HUDEP-2 (cell line): Measurements from ENCODE around the gene BCL6.

ENCODE experiments used
- DNase-seq, 76 experiments: peaks; one replicate each; lab custom pipeline; 2025; ENCODE audit not compliant: unreplicated experiment in 76 of 76; lab: John Stamatoyannopoulos, UW

Gene BCL6

DNA sequence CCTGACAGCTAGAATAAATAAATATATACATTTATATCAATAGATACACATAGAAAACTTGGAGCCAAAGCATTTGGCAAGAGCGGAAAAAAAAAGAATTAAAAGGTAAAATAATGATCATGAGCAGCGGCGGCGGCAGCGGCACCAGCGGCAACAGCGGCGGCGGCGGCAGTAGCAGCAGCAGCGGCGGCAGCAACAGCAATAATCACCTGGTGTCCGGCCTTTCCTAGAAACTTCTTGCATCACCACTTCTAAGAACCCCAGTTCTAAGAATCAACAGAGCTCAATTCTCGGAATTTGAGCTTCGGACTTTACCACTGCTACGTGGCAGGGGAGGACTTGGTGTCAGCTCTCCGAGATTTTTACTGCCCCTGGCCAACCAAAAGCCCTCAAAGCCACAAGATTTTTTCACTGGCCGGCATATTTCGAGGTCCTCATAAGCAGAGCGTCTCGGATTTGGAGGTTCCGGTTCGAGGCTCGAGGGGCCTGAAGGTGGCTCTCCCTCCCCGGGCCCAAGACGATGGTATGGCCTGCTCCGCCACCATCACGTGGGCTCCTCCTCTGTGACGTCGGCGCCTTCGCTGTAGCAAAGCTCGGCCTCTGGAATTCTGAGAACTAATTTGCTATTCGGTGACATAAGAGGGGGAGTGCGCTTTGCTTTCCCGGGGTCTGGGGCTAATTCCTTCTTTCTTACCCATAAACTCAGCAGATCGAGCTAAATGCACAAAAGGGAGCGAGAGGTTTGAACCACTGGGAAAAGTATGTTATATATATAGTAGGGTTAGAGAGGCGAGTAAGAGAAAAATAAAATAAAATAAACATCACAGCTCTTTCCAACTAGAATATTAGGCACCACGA, at the start of gene BCL6:
Gene BCL6, minus strand, starts transcription at position 268 of the 858 bp plus-strand sequence. CDS start 11,775 bp downstream, outside the sequence.
- peak; percentile 29 to 97 (median 85) for DNase-seq

GRCh38 chr3:187794731-187795130, 49.5 kb upstream of the BCL6 start:
- no peak for DNase-seq

DNA sequence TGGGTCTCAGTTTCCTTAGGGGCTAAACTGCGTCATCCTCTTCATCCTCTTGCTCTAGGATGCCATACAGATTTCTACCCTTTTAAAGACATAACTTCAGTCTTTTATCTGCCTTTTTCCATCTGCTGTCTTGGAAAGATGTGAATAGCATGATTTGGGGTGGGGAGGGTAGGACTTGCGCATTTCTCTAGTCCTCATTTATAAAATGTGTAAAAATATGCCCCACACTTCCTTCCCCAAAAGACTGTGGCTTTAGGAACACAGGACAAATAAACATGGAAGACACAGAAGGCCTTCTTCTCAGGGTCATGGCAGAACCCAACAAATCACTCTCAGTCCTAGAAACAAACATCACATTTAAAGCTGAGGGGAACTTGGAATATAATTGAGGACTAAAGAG, 48.4 kb upstream of the BCL6 start:
- DNase-seq: no peak

GRCh38 chr3:187792521-187792920, 47.3 kb upstream of the BCL6 start:
- no peak for DNase-seq

DNA sequence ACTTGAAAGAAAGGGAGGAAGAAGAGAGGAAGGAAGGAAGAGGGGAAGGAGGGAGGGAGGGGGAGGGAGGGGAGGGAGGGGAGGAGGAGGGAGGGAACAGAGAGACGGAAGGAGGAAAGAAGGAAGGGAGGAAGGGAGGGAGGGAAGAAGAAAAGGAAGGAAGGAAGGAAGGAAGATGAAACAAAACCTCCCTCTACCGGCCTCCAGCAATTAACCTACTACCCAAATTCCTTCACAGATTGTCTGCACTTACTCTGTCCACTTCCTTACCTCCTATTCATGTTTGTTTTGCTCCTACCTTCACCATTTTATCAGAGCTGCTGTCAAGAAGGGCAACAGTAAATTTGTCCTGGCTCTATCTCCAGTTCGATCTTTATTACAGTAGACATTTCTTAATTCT, 44.6 kb upstream of the BCL6 start:
- no peak for DNase-seq

GRCh38 chr3:187788984-187789857, 44.0 kb upstream of the BCL6 start:
- DNase-seq: no peak

- no peak for DNase-seq
These were observed 37.8 kb upstream of the BCL6 start for GRCh38 chr3:187783098-187783497.

DNA sequence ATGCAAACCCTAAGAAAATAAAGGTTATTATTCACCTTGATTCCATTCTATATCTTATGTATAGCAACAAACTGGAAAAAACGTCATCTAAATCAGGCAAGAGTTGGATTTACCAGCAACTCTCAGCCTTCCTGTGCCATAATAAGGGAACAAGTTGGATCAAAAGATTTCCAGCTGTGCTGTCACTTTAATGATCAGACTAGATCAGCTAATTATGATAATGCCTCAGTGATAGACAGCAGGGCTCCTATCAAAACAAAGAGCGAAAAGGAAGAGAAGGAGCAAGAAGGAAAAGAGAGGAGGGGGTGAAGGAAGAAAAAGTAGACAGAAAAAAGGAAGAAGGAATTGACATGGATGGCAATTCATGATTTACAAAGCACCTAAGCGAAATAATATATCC, 36.7 kb upstream of the BCL6 start:
- no peak for DNase-seq

DNA sequence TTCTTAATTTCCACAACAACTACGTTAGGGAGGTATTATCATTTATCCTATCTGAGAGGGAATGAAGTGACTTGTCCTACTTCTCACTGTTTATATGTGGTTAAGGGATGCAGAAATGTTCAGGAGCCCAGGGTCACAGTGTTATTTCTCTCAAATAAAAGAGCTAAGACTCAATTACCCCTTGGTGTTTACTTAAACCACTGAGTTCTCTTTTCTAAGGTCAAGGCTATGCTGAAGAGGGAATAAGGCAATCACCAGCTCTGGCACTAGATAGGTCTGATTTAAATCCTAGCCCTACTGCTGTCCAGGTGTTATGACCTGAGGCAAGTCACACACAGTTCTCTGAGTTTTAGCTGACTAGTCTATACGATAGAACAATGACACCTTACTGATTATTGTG, 35.7 kb upstream of the BCL6 start:
- no peak for DNase-seq

- no peak for DNase-seq
These were observed 33.5 kb upstream of the BCL6 start for GRCh38 chr3:187778726-187779125.

DNA sequence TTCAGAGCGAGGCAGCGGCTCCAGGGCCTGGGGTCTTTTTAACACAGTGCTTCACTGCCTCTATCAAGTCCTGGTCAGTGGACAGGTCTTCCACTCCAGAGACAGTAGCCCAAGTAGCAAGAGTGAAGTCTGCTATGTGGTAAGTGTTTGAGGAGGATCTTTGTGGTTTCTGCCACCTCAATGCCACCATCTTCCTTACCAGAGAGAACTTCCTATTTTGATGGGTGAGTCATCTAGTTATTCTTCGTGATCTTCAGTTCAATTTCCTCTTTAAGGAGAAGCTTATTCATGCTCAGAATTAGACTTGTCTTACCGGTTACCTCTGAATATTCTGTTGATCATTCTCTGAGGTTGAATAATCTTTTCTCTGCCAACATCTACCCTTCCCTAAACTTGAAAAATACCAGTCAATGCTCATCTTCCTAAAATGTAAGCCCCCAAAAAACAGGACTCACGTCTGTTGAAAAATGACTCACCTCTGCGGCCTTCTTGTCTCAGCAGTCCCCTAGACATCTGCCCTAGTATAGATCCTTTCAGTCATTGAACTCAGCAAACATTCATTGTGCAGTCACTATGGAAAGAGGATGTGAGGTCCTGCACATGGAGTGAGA, 32.2 kb upstream of the BCL6 start:
- DNase-seq: peak in 2 of 76 experiments; percentile 0 to 4

DNA sequence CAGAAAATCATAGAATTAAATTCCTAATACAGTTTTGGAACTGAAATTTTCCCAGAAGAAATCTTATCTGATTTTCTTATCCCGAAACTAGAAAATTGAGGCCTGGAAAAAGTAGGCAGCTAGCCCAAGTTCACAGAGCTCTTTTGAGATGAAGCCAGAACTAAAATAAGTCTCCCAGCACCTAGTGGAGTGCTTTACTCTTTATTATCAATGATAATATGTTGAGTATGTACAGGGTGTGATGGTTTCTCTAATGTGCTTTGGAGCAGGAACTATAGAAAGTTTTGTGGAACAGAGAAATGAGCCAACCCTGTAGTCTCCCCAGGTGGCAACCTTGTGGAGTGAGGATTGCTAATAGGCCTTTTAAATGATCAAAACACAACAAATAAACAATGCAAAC, 30.3 kb upstream of the BCL6 start:
- DNase-seq: no peak

GRCh38 chr3:187774185-187774789, 29.0 kb upstream of the BCL6 start:
- DNase-seq: no peak

DNA sequence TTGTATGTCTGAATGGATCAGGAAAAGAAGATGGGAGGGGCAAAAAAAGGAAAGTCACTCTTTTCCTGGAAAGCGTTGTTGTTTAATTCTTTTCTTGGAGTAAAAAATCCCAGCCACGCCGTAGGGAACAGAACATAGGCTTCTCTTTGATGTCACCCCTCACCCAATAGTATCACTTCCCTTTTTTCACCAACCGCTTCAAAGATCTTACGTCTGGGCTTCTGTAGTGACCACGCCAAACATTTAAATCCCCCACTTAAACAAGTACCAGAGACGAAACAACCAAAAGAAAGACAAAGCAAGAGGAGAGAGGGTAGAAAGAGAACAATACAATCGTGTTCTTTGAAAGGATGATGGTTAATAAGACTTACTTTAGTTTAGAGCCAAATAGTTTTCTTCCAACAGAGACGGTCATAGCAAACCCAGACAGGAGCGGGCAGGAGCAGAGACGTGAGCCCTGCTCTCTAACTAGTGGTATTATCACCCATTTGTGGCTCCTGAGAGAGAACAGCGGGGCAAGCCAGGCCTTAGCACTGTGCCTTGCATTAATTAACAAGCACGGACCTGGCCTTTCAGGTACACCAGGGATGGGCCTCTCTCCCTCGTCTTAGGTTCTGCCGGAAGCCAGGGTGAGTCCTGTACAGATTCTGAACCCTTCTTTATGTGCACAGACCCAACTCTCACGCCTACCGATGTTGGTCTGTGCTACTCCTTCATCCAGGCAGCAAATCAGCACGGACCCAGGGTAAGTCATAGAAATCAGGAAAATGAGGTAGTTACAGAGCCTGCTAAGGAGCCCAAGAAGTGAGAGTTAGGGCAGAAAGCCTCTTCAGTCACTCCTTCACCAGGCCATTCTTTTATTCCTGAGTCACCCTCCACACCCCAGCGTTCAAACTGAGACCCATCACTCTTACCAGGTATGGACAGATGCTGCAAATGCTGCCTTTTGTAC, 28.2 kb upstream of the BCL6 start:
- DNase-seq: no peak

GRCh38 chr3:187770224-187770623, 25.0 kb upstream of the BCL6 start:
- DNase-seq: no peak

- DNase-seq: no peak
These were observed 24.5 kb upstream of the BCL6 start for GRCh38 chr3:187769771-187770170.

GRCh38 chr3:187767266-187768012, 22.2 kb upstream of the BCL6 start:
- DNase-seq: no peak

DNA sequence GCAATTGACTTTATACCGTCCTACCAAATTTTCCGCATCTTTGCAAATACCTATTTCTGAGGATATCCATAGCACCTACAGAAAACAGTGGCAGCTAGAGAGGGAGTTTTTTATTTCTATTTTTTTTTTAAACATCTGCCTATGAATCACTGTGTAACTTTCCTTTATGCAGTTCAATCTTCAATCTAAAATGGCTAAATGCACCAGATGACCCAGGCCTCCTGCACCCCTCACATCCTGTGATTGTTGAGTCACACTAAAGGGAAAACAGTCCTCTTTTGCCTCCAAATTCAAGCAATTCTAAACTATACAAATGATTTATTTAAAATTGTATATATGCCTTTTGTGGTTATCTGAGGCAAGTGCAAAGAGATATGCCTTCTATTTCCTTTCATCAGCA, 20.1 kb upstream of the BCL6 start:
- no peak for DNase-seq
